Ovary (tissue), 9 donors: ENCODE data around the gene LGR6. TPM values are rescaled to one million over a fixed set of nuclear protein-coding genes. Genes with fewer than 3 reads are reported as not detected.

Experiments used
- DNase-seq, 5 donors: peaks; one replicate each; pipeline ENCODE4 v3.0.0-alpha.2; 2019 to 2020
- H3K27ac ChIP-seq, 2 donors: fragments of 200-600 bp; one replicate each; pipeline versions ENCODE4 v1.5.1 to v1.8.0; 2019 to 2022
- H3K27me3 ChIP-seq: fragments of 200-600 bp; one replicate; pipeline ENCODE4 v1.8.0; 2022
- H3K36me3 ChIP-seq: fragments of 200-600 bp; sonication (generic); one replicate; pipeline ENCODE4 v1.5.1; 2019
- H3K4me1 ChIP-seq: one replicate; pipeline ENCODE4 v1.8.1; 2013; ENCODE audit warnings: mild to moderate bottlenecking, moderate library complexity; ENCODE audit not compliant: insufficient read depth
- H3K4me3 ChIP-seq: fragments of 200-600 bp; sonication (generic); one replicate; pipeline ENCODE4 v1.5.1; 2017
- H3K9me3 ChIP-seq, 2 donors: fragments of 200-600 bp in 1 of 2; sonication (generic) in 1 of 2; one replicate each; pipeline versions ENCODE4 v1.5.1 to v1.8.1; 2013 to 2019; ENCODE audit warnings: mild to moderate bottlenecking in 1 of 2, moderate library complexity in 1 of 2
- CTCF ChIP-seq, 3 donors: fragments of 450-650 bp in 2 of 3; fragments of 200-600 bp in 1 of 3; IDR thresholded peaks; one replicate each; pipeline versions ENCODE4 v1.5.1 to v1.8.0; 2016 to 2022; ENCODE audit warnings: antibody characterized with exemption in 3 of 3, mild to moderate bottlenecking in 1 of 3
- EP300 ChIP-seq: sonication (generic); formaldehyde crosslinking; IDR thresholded peaks from one replicate; pipeline ENCODE4 v1.6.1; 2017; ENCODE audit warnings: antibody characterized with exemption
- POLR2A ChIP-seq: fragments of 450-650 bp; IDR thresholded peaks from one replicate; pipeline ENCODE4 v1.6.1; 2017; ENCODE audit warnings: antibody characterized with exemption, mild to moderate bottlenecking, moderate library complexity
- WGBS, 3 donors: extraction: QIAGEN DNeasy Blood & Tissue Kit in 1 of 3; methylation state at CpG; one replicate each; pipeline versions ENCODE4 v1.1.5 to v1.1.7; 2013 to 2017; 5-methylcytosine and 5-hydroxymethylcytosine counted together
- intact Hi-C, 4 donors: fragments of 100-400 bp; cut with DNase I; formaldehyde crosslinking; loops; one replicate each; pipeline versions ENCODE4 v1.11.0 to v1.15.1; 2022 to 2023
- polyA plus RNA-seq, 2 donors: library from polyadenylated mRNA; stranded (reverse); fragments of 200-250 nt in 1 of 2; fragments of 350-450 nt in 1 of 2; fragmentation: Illumina TruSeq in 1 of 2; extraction: RNeasy Lipid Tissue Mini Kit (QIAGEN cat#74804) in 1 of 2; gene quantifications; one replicate each; pipeline ENCODE4 v1.2.3, GENCODE V29; 2013 to 2014
- total RNA-seq, 7 donors: library from RNA; depleted of rRNA in 2 of 7; stranded (reverse); fragments of >200 nt in 2 of 7; fragmentation: NEBNext Ultra II Directional in 3 of 7; extraction: Animal tissue kit (Norgen Biotek cat#: 25700) in 3 of 7; gene quantifications; one replicate each; pipeline versions ENCODE4 v1.1.0 to v1.2.4, GENCODE V29; 2016 to 2023
- donor health status: DM: no; HTN: no; CAD: no; lungs with moderate emphysema.
- donor health status: DM: no; HTN: no; CAD: no.
- donor health status: Bipolar disorder and iron deficiency.
- donor health status: DM: yes; HTN: yes; CAD: no.
- donor health status: DM: no; HTN: no; CAD: no.
- donor health status: DM: yes; HTN: yes; CAD: no.

The LGR6 gene
- total and polyA plus RNA-seq, 9 donors: 0.24 to 12.4 (median 1.4) TPM

- 91 to 95% (median 91%) methylated on average over 6 of the region's 6 CpGs for WGBS, 3 donors
- no peaks in the 10 kb centered on the region for H3K27me3 ChIP-seq
- intact Hi-C loops: no loop called here
- no peak overlapping the region for H3K27ac ChIP-seq
- no peak for TF ChIP-seq POLR2A
- TF ChIP-seq CTCF (IDR thresholded peaks at IDR 0.05): no peak
- no peak for TF ChIP-seq EP300
- H3K4me1 ChIP-seq: peaks cover 17% of the 10 kb centered on the region
- no peaks in the 10 kb centered on the region for H3K9me3 ChIP-seq
- no peak for DNase-seq
- no peaks in the 10 kb centered on the region for H3K36me3 ChIP-seq
- H3K4me3 ChIP-seq: no peak overlapping the region
These were observed 22.9 kb upstream of the LGR6 start for GRCh38 chr1:202170726-202171125.

- TF ChIP-seq CTCF (IDR thresholded peaks at IDR 0.05) (no peak), EP300 (no peak), POLR2A (no peak)
- DNase-seq: no peak
- Histone ChIP-seq H3K4me3 (no peak overlapping the region), H3K36me3 (no peaks in the 10 kb centered on the region), H3K27me3 (no peaks in the 10 kb centered on the region), H3K4me1 (peaks cover 17% of the 10 kb centered on the region), H3K9me3 (no peaks in the 10 kb centered on the region), H3K27ac (no peak overlapping the region)
- 94 to 96% (median 96%) methylated on average over 10 to 11 of the region's 11 CpGs for WGBS, 3 donors
- intact Hi-C loops: no loop called here
These were observed 22.1 kb upstream of the LGR6 start for GRCh38 chr1:202171292-202172014.

GRCh38 chr1:202172015-202172355, 21.6 kb upstream of the LGR6 start:
- H3K4me1 ChIP-seq: peaks cover 15% of the 10 kb centered on the region
- H3K4me3 ChIP-seq: no peak overlapping the region
- no peaks in the 10 kb centered on the region for H3K36me3 ChIP-seq
- H3K27me3 ChIP-seq: no peaks in the 10 kb centered on the region
- intact Hi-C loops: no loop called here
- WGBS, 3 donors: 92 to 95% (median 95%) methylated on average over 5 of the region's 5 CpGs
- DNase-seq: no peak
- TF ChIP-seq CTCF (IDR thresholded peaks at IDR 0.05) (no peak), EP300 (no peak), POLR2A (no peak)
- H3K9me3 ChIP-seq: no peaks in the 10 kb centered on the region
- H3K27ac ChIP-seq: no peak overlapping the region

- no peak overlapping the region for H3K4me3 ChIP-seq
- no peaks in the 10 kb centered on the region for H3K36me3 ChIP-seq
- intact Hi-C loops: no loop called here
- WGBS, 3 donors: 75 to 80% (median 79%) methylated on average over 7 of the region's 7 CpGs
- no peaks in the 10 kb centered on the region for H3K27me3 ChIP-seq
- H3K4me1 ChIP-seq: peaks cover 4% of the 10 kb centered on the region
- no peak for TF ChIP-seq EP300
- TF ChIP-seq CTCF (IDR thresholded peaks at IDR 0.05): no peak
- TF ChIP-seq POLR2A: no peak
- H3K9me3 ChIP-seq: no peaks in the 10 kb centered on the region
- no peak overlapping the region for H3K27ac ChIP-seq
- DNase-seq: no peak
These were observed 19.6 kb upstream of the LGR6 start for GRCh38 chr1:202173993-202174392.
